ENCODE measurements around the gene KCNMA1.

The KCNMA1 gene

DNA sequence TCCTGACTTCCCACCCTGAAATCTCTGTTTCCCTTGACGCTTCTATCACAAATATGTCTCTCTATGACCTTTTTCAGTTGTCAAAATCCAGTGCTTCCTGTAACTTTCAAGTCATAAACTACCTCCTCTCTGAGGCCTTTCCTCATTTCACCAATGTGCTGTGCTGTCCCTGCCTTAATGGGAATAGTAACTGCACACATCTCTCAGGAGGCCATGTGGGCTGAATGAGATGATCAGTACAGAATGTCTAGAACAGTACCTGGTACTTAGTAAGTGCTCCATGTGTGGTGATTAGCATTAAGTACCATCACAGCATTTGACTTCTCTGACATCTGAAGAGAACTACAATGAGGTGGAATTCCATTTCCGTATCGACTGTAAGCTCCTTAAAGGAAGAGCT is 588.5 kb downstream of the KCNMA1 start:
- no peak overlapping the region for H3K4me3 ChIP-seq (ENCODE audit: low read depth, low read length)
- no peak for DNase-seq (ENCODE audit: low read depth)
- TF ChIP-seq, protein P1, sequence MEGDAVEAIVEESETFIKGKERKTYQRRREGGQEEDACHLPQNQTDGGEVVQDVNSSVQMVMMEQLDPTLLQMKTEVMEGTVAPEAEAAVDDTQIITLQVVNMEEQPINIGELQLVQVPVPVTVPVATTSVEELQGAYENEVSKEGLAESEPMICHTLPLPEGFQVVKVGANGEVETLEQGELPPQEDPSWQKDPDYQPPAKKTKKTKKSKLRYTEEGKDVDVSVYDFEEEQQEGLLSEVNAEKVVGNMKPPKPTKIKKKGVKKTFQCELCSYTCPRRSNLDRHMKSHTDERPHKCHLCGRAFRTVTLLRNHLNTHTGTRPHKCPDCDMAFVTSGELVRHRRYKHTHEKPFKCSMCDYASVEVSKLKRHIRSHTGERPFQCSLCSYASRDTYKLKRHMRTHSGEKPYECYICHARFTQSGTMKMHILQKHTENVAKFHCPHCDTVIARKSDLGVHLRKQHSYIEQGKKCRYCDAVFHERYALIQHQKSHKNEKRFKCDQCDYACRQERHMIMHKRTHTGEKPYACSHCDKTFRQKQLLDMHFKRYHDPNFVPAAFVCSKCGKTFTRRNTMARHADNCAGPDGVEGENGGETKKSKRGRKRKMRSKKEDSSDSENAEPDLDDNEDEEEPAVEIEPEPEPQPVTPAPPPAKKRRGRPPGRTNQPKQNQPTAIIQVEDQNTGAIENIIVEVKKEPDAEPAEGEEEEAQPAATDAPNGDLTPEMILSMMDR (IDR thresholded peaks at IDR 0.05; ENCODE audit: control insufficient read depth, extremely low read depth, insufficient read depth), result no peak

DNA sequence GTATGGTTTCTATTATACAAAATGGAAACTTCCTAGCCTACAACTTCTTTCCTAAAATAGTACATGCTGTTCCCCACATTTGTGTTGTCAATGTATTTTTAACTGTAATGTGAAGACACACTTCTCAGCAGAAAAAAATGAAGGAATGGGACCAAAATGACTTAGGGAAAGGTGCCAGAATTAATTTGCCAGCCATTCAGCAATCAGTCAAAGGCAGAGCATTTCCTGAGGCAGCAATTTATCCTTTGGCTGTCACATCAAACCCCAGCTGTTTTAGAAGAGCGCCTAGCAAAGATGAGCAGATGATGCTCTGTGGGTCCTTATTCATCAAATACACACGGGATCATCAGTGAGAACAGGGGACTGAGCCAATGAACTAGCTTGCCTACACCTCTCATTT is 592.5 kb downstream of the KCNMA1 start:
- TF ChIP-seq, protein P1 (IDR thresholded peaks at IDR 0.05; ENCODE audit: control insufficient read depth, extremely low read depth, insufficient read depth), result no peak
- H3K4me3 ChIP-seq (ENCODE audit: low read depth, low read length), result no peak overlapping the region
- no peak for DNase-seq (ENCODE audit: low read depth)

DNA sequence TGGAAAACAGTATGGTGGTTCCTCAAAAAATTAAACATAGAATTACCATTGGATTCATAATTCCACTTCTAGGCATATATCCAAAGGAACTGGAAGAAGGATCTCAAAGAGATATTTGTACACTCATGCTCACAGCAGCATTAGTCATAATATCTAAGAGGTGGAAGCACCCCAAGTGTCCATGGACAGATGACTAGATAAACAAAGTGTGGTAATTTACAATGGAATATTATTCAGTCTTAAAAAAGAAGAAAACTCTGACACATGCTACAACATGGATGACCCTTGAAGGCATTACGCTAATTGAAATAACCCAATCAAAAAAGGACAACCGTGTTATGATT is 594.2 kb downstream of the KCNMA1 start:
- no peak overlapping the region for H3K4me3 ChIP-seq (ENCODE audit: low read depth, low read length)
- no peak for DNase-seq (ENCODE audit: low read depth)
- TF ChIP-seq, protein P1 (IDR thresholded peaks at IDR 0.05; ENCODE audit: control insufficient read depth, extremely low read depth, insufficient read depth), result no peak

DNA sequence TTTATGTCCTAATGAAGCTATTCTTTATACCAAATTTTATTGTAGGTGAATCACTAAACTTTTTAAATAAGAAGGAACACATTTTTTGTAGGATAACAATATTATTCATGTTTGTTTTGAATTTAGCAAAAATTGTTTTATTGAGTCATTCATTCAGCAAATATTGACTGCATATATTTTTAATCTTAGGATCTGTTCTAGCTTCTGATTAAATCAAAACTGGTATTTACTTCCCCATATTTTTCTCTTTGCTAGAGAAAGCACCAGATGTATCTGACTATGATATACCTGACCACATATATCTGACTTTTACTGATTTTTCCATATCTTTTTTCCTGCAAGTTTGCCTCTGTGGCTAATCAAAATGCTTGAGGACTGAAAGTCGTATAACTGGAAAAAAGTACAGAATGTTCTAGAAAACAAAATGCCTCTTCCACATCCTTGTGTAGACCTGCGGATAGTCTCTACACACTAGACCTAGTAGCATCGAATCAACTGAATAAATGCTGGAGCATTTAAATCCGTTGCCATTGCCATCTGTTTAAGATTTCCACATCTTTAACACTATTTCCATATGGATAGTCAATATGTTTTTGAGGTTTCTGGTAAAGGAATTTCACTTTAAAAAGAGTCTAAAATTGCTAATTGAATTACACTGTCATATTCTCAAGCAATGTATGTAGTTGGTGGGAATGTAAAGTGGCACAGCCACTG is 594.7 kb downstream of the KCNMA1 start:
- H3K4me3 ChIP-seq (ENCODE audit: low read depth, low read length), result no peak overlapping the region
- TF ChIP-seq, protein P1 (IDR thresholded peaks at IDR 0.05; ENCODE audit: control insufficient read depth, extremely low read depth, insufficient read depth), result no peak
- DNase-seq (ENCODE audit: low read depth), result no peak

DNA sequence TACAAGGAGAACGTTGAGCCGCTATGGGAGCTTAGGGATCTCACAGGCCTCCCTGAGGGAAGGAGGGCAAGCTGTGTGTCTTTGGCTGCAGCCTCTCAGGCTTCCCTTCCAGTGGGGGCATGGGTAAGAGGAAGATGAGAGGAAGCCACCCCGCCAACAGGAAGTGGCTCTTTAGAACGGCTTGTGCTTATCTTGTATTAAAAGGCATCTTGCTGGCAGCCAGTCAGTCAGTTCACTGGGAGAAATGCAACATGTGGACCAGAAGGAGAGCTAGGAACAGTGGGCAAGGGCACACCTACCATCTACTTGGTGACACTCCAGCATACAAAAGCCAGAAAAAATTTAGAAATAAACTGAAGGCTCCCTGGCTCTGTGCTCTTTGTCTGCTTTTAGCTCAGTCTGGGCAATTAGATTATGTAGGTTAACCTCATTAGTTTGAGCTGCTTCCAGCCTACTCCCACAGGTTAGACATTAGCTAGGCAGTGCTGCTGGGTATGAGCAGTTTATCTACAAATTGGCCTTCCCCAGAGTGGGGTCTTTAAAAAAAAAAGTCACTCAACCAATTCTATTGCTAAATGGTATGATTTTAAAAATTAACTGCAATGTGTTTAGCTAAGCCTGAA is 595.9 kb downstream of the KCNMA1 start:
- TF ChIP-seq, protein P1 (IDR thresholded peaks at IDR 0.05; ENCODE audit: control insufficient read depth, extremely low read depth, insufficient read depth), result no peak
- no peak overlapping the region for H3K4me3 ChIP-seq (ENCODE audit: low read depth, low read length)
- peak; percentile 26 for DNase-seq (ENCODE audit: low read depth)

DNA sequence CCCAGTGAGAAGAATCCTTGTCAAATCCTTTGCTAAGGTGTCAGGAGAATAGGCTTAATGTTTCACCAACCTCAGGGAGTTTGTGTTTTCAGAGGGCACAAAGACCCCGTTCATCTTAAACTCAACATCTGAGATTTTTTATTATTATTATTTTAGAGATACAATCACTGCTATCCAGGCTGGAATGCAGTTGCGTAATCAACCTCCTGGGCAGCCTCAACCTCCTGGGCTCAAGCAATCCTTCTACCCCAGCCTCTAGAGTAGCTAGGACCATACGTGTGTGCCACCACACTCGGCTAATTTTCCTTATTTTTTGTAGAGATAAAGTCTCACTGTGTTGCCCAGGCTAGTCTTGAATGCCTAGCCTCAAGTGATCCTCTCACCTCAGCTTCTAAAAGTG is 599.2 kb downstream of the KCNMA1 start:
- H3K4me3 ChIP-seq (ENCODE audit: low read depth, low read length), result no peak overlapping the region
- DNase-seq (ENCODE audit: low read depth), result no peak
- TF ChIP-seq, protein P1 (IDR thresholded peaks at IDR 0.05; ENCODE audit: control insufficient read depth, extremely low read depth, insufficient read depth), result no peak

Measured in LNCaP clone FGC (cell line).